ENCODE data around the gene TBC1D1.

The TBC1D1 gene

DNA sequence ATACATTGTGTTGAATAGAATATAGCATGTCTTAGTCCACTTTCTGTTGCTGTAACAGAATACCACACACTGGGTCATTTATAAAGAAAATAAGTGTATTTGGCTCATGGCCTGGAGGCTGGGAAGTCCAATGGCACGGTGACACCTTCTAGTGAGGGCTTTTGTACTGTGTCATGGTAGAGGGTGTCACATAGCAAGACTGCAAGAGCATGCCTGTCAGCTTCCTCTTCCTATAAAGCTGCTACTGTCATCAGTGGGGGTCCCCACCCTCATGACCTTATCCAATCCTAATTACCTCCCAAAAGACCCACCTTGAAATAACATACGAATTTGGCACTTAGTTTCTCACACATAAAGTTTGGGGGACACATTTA is 262.5 kb downstream of the TBC1D1 start:
- no peak for DNase-seq (ENCODE audit: insufficient read length)
- no peak for TF ChIP-seq POLR2A (IDR thresholded peaks at IDR 0.05; ENCODE audit: low read depth, low read length)
- TF ChIP-seq POLR2AphosphoS5 (IDR thresholded peaks at IDR 0.05; ENCODE audit: low read depth, low read length), result no peak
- no peak for TF ChIP-seq TAF1 (IDR thresholded peaks at IDR 0.05; ENCODE audit: borderline replicate concordance, low read depth, low read length)
- no peak for FAIRE-seq

DNA sequence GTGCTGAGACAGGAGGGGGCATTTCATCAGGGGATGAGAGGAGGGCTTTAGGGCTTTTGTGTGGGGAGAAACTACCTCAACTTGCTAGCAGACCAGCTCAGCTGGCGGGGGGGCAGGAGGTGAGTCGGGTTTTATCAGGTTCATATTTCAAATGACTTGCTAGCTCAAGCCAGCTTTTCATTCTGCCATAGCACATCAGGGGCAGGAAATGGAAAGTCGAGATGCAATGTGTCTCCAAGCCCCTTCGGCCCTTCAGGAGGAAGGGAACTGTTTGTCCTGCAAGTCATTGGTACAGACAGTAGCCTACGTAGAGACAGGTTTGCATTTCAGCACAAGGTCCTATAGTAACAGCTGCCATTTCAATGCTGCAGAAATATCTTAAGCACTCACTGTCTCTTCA is 263.4 kb downstream of the TBC1D1 start:
- DNase-seq (ENCODE audit: insufficient read length) (no peak), FAIRE-seq (no peak)
- TF ChIP-seq TAF1 (IDR thresholded peaks at IDR 0.05; ENCODE audit: borderline replicate concordance, low read depth, low read length) (no peak), POLR2AphosphoS5 (IDR thresholded peaks at IDR 0.05; ENCODE audit: low read depth, low read length) (no peak), POLR2A (IDR thresholded peaks at IDR 0.05; ENCODE audit: low read depth, low read length) (no peak)

DNA sequence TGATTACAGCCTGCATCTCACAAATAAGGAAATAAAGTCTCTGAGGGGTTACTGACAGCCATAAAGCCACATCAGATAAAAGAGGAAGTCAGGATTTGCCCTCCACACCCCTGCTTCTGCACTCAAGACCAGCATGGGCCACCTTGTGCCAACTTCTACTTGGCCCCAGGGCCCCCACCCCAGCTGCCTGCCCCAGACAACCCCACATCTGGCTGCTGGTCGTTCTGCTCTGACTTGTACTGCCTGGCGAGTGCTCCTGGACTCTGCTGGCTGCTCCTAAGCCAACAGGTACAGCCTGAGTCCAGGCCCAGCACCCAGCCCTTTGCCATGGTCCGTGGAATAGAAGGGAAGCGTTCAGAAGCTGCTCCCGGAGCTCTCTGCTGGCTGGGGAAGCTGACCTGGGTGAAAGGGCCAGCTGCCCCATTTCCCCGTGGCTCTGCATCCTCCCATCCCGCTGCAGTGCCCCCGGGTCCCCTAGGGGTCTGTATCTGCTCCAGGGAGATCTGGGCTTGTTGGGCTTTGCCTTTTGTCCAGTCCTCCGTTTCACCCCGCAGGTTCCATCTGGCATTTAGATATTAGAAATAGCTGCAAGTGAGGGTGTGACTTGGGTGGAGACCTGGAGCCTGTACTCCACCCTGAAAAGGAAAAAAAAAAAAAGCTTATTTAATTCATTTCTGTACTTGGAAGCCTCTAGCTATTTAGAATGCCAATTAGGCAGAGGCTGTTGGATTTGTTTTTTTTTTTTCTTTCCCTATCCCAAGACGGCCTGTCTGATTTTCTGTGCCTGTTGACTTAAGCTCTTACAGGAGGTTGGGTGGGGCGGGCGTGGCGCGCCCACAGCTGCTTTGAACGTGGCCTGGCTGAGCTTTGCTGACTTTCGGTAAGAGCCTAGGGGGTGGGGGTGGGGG is 264.1 kb downstream of the TBC1D1 start:
- no peak for DNase-seq (ENCODE audit: insufficient read length)
- no peak for TF ChIP-seq POLR2A (IDR thresholded peaks at IDR 0.05; ENCODE audit: low read depth, low read length)
- TF ChIP-seq TAF1 (IDR thresholded peaks at IDR 0.05; ENCODE audit: borderline replicate concordance, low read depth, low read length), result no peak
- TF ChIP-seq POLR2AphosphoS5 (IDR thresholded peaks at IDR 0.05; ENCODE audit: low read depth, low read length), result no peak
- no peak for FAIRE-seq

DNA sequence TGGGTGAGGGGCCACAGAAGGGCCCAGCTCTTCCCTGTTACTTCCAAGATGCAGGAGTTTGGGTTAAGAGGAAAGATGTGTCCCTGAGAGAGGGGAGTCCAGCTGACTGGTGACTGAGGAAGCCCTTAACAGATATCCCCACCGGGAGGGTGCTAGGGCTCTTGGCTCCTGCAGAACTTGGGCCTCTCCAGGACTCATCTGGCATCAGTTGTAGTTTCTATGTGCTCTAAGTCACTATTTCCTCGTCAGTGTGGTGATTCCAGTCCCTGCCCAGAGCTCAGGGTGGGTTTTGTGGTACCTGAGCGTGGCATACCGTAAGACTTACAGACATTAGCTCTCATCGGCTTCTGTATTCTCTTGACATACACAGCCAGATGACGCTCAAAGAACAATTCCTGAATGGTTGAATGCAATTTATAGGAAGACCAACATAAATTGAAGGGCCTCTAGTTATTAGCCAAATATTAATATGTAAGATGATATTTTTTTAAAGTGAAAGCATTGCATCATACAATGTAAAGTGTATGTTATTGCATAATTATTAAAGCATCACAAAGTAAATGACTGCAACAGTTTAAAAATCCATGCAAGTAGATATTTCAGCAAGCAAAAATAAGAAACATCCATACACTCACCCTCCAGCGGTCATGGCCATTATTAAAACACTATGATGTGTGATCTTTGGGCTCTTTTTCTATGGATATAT is 264.9 kb downstream of the TBC1D1 start:
- TF ChIP-seq POLR2AphosphoS5 (IDR thresholded peaks at IDR 0.05; ENCODE audit: low read depth, low read length), result no peak
- TF ChIP-seq POLR2A (IDR thresholded peaks at IDR 0.05; ENCODE audit: low read depth, low read length), result no peak
- TF ChIP-seq TAF1 (IDR thresholded peaks at IDR 0.05; ENCODE audit: borderline replicate concordance, low read depth, low read length), result no peak
- FAIRE-seq (no peak), DNase-seq (ENCODE audit: insufficient read length) (no peak)

DNA sequence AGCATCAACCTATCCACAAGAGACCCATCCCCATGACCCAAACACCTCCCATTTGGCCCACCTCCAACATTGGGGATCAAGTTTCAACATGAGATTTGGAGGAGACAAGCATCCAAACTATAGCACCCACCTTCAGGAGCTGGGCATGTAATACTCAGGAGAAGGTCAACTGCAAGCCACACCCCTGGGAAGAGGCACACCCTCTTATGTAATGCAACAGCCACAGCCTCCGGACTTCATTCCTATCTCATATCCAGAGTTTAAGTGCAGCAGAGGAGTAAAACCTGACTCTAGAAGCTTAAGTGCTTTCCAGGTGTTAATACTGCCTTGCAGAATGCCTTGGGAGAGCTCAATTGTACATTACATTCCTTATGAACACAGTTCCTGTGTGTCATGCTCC is 266.7 kb downstream of the TBC1D1 start:
- FAIRE-seq, result no peak
- TF ChIP-seq POLR2A (IDR thresholded peaks at IDR 0.05; ENCODE audit: low read depth, low read length) (no peak), POLR2AphosphoS5 (IDR thresholded peaks at IDR 0.05; ENCODE audit: low read depth, low read length) (no peak)
- no peak for DNase-seq (ENCODE audit: insufficient read length)

DNA sequence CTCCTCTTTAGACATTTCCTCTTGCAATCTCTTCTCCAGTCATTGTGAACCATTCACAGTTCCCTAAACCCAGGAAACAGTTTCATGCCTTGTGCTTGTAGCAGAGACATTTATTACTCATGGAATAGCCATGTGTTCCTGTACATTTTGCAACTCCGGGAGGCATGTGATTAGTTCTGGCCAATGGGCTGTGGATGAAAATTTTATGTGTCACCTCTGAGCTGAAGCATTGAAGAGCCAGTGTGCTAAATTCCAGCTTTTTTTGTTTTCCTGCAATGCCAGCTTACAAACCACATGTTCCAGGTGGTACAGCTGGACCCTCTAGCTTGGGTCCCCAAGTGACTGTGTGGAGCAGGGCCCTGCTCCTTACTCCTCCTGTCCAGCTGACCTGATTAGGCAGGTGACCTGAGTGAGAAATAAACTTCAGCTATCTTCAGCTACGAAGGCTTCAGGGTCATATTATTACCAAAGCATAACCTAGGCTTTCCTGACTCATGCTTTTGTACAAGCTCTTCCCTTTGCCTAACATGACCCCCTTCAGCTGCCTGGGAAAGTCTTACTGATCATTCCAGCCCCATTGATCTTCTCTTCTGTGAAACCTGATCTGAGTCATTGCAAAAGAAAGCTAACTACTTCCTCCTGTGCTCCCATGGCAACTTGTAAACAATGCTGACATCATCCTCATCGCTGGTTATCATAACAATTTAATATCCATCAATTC is 269.8 kb downstream of the TBC1D1 start:
- TF ChIP-seq TAF1 (IDR thresholded peaks at IDR 0.05; ENCODE audit: borderline replicate concordance, low read depth, low read length) (no peak), POLR2A (IDR thresholded peaks at IDR 0.05; ENCODE audit: low read depth, low read length) (no peak), POLR2AphosphoS5 (IDR thresholded peaks at IDR 0.05; ENCODE audit: low read depth, low read length) (no peak)
- DNase-seq (ENCODE audit: insufficient read length) (peak; percentile 32), FAIRE-seq (peak; percentile 72)

DNA sequence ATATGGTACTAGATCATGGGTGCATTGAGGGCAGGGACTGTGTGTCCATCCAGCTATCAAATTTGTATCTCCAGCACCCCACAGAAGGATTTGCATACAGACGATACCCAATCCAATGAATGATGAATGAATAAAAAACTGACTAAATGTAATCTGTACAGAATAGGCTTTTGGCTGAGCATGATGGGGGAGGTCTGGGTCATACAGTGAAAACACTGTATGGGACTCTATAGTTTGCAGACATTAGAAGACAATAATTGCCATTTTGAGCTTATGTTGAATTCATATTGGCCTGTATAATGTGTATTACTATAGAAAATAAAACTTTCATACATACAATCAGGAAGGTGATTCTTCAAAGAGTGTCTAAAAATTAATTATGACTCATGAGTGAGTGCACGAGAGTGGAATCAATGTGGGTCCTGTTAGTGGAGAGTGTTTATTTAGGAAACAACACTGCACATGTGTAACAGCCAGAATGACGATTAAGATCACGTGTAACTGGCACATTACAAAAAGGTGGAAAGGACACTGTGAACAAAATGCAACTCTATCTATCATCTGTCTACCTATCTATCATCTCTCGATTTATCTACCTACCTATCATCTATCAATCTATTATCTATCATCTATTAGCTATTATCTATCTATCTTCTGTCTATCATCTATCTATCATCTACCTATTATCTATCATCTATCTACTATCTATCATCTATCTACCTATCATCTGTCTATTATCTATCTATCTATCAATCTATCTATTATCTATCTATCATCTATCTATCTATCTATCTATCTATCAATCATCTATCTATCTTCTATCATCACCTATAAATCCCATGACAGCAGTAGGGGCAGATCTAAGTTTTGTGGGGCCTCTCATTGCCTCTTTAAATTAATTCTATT is 270.6 kb downstream of the TBC1D1 start:
- TF ChIP-seq TAF1 (IDR thresholded peaks at IDR 0.05; ENCODE audit: borderline replicate concordance, low read depth, low read length) (no peak), POLR2A (IDR thresholded peaks at IDR 0.05; ENCODE audit: low read depth, low read length) (no peak), POLR2AphosphoS5 (IDR thresholded peaks at IDR 0.05; ENCODE audit: low read depth, low read length) (no peak)
- no peak for DNase-seq (ENCODE audit: insufficient read length)
- FAIRE-seq, result no peak

DNA sequence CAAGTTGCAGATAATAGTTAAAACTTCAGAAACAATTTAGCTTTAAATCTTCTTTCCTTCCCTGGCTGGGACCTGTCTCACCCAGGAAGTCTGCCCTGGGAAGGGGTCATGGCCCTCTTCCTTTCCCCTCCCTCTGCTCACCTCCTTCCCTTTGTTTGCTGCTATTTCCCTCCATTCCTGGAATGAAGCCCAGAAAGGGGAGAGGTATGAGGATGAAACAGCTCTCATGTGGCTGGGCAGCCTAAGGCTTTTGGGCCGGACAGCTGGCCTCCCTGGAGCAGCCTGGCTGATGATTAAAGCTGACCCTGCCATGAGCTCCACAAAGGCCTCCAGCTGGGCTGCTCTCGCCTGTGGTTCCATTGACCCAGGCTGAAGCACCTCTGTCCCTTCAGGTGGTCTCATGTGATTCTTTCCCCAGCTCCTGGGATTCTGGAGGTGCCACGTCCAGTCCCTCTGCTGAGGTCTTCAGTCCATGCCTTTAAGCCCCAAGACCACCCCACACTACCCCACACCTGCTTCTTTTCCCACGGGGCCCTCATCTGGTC is 271.4 kb downstream of the TBC1D1 start:
- TF ChIP-seq POLR2AphosphoS5 (IDR thresholded peaks at IDR 0.05; ENCODE audit: low read depth, low read length), result no peak
- no peak for TF ChIP-seq TAF1 (IDR thresholded peaks at IDR 0.05; ENCODE audit: borderline replicate concordance, low read depth, low read length)
- no peak for TF ChIP-seq POLR2A (IDR thresholded peaks at IDR 0.05; ENCODE audit: low read depth, low read length)
- no peak for DNase-seq (ENCODE audit: insufficient read length)
- FAIRE-seq, result no peak

DNA sequence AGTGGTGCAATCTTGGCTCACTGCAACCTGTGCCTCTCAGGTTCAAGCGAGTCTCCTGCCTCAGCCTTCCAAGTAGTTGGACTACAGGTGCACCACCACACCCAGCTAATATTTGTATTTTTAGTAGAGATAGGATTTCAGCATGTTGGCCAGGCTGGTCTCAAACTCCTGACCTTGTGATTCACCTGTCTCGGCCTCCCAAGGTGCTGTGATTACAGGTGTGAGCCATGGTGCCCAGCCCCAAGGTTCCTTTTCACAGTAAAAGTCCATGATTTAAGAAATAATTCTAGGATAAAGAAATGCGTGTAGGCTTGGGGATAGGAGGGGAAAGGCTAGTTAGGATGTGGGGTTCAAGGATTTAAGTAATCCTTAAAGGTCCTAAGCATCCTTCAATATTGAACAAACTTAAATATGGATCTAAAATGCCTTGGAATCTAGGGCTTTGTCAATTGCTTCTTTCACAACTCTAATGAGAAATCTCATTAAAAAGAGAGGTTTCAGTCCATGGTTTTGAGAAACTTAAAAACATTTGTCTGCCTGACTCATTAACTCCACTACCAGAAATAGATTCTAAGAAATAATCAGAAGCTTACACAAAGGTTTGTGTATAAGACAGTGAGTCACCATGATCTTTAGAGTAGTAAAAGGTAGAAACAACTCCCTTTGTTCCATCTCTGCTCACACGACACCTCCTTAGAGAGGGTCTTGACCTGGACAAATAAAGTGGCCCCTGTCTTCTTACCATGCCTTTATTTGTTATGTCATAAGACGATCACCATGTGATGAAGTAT is 272.5 kb downstream of the TBC1D1 start:
- FAIRE-seq (peak; percentile 30), DNase-seq (ENCODE audit: insufficient read length) (no peak)
- TF ChIP-seq POLR2A (IDR thresholded peaks at IDR 0.05; ENCODE audit: low read depth, low read length), result no peak
- TF ChIP-seq POLR2AphosphoS5 (IDR thresholded peaks at IDR 0.05; ENCODE audit: low read depth, low read length), result no peak
- TF ChIP-seq TAF1 (IDR thresholded peaks at IDR 0.05; ENCODE audit: borderline replicate concordance, low read depth, low read length), result no peak

DNA sequence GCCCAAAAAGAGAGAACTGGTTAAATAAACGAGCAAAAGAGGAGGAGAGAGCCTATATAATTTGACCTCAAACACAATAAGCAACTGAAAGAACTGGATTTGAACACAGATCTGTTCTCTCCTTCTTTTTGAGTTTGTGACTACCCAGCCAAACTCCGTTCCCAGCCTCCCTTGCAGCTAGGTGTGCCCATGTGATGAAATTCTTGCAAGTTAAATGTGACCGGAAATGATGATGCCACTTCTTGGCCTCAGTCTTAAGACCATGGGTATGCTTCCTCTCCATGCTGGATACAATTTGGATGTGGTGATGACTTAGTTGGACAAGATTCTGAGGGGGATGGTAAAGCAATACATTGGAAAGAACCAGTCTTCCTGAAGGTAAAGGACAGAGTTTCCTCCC is 273.5 kb downstream of the TBC1D1 start:
- no peak for DNase-seq (ENCODE audit: insufficient read length)
- TF ChIP-seq POLR2AphosphoS5 (IDR thresholded peaks at IDR 0.05; ENCODE audit: low read depth, low read length), result no peak
- TF ChIP-seq TAF1 (IDR thresholded peaks at IDR 0.05; ENCODE audit: borderline replicate concordance, low read depth, low read length), result no peak
- no peak for TF ChIP-seq POLR2A (IDR thresholded peaks at IDR 0.05; ENCODE audit: low read depth, low read length)
- peak; percentile 21 for FAIRE-seq
